SH-SY5Y (cell line): ENCODE measurements around the gene MPEG1.

ENCODE experiments used
- GATA2 ChIP-seq: IDR thresholded peaks from 2 replicates; pipeline ENCODE4 v1.6.1; 2011; ENCODE audit warnings: mild to moderate bottlenecking, low read depth, low read length
- GATA3 ChIP-seq: IDR thresholded peaks from 2 replicates; pipeline ENCODE4 v1.6.1; 2011; ENCODE audit warnings: low read depth, mild to moderate bottlenecking, low read length, moderate library complexity

- TF ChIP-seq GATA2 (no peak), GATA3 (no peak)
Observed at GRCh38 chr11:59208956-59209355, 3.8 kb downstream of the MPEG1 start.
